ENCODE results near the gene ADAMTS16.

ADAMTS16 gene, protein sequence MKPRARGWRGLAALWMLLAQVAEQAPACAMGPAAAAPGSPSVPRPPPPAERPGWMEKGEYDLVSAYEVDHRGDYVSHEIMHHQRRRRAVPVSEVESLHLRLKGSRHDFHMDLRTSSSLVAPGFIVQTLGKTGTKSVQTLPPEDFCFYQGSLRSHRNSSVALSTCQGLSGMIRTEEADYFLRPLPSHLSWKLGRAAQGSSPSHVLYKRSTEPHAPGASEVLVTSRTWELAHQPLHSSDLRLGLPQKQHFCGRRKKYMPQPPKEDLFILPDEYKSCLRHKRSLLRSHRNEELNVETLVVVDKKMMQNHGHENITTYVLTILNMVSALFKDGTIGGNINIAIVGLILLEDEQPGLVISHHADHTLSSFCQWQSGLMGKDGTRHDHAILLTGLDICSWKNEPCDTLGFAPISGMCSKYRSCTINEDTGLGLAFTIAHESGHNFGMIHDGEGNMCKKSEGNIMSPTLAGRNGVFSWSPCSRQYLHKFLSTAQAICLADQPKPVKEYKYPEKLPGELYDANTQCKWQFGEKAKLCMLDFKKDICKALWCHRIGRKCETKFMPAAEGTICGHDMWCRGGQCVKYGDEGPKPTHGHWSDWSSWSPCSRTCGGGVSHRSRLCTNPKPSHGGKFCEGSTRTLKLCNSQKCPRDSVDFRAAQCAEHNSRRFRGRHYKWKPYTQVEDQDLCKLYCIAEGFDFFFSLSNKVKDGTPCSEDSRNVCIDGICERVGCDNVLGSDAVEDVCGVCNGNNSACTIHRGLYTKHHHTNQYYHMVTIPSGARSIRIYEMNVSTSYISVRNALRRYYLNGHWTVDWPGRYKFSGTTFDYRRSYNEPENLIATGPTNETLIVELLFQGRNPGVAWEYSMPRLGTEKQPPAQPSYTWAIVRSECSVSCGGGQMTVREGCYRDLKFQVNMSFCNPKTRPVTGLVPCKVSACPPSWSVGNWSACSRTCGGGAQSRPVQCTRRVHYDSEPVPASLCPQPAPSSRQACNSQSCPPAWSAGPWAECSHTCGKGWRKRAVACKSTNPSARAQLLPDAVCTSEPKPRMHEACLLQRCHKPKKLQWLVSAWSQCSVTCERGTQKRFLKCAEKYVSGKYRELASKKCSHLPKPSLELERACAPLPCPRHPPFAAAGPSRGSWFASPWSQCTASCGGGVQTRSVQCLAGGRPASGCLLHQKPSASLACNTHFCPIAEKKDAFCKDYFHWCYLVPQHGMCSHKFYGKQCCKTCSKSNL

DNA sequence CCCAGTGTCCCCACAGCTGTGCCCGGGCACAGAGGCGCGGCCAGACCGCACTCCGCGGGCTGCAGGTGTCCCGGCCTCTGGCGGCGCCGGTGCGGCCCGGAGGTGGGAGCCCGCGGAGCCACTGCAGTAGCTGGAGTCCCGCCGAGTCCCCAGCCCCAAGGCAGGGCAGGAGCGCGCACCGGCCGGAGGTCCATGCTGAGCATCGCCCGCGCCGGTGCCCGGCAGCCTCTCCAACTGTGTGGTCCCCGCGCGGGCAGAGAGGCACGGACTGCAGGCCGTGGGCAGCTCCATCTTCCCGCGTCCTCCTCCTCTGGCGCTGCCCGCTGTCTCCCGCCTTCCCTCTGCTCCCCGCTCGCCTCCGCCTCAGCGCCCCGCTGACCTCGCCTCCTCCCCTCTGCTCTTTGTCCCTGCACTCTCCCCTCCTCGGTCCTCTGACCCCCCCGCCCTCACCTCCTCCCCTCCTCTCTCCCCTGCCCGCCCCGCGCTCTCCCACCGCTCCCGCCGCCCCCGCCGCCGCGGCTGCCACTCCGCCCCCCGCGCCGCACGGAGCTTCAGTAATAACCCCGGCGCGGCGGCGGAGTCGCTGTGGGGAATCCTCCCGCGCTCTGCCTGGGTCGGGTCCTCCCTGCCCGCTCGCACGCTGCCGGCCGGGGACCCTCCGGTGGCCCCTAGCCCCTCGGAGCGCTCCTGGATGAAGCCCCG is at the start of gene ADAMTS16:
Gene ADAMTS16 (plus strand): TSS at position 554 of the 702 bp plus-strand sequence. CDS start 138 bp downstream, at position 692.
- no peak within 1 kb of the TSS for H3K4me3 ChIP-seq (ENCODE audit: control insufficient read depth, low read depth, low read length)
- DNase-seq (ENCODE audit: low read depth): no peak
- TF ChIP-seq, protein P1, sequence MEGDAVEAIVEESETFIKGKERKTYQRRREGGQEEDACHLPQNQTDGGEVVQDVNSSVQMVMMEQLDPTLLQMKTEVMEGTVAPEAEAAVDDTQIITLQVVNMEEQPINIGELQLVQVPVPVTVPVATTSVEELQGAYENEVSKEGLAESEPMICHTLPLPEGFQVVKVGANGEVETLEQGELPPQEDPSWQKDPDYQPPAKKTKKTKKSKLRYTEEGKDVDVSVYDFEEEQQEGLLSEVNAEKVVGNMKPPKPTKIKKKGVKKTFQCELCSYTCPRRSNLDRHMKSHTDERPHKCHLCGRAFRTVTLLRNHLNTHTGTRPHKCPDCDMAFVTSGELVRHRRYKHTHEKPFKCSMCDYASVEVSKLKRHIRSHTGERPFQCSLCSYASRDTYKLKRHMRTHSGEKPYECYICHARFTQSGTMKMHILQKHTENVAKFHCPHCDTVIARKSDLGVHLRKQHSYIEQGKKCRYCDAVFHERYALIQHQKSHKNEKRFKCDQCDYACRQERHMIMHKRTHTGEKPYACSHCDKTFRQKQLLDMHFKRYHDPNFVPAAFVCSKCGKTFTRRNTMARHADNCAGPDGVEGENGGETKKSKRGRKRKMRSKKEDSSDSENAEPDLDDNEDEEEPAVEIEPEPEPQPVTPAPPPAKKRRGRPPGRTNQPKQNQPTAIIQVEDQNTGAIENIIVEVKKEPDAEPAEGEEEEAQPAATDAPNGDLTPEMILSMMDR (conservative IDR thresholded peaks at IDR 0.05; ENCODE audit: control insufficient read depth, insufficient read depth, low read depth, low read length): no peak

DNA sequence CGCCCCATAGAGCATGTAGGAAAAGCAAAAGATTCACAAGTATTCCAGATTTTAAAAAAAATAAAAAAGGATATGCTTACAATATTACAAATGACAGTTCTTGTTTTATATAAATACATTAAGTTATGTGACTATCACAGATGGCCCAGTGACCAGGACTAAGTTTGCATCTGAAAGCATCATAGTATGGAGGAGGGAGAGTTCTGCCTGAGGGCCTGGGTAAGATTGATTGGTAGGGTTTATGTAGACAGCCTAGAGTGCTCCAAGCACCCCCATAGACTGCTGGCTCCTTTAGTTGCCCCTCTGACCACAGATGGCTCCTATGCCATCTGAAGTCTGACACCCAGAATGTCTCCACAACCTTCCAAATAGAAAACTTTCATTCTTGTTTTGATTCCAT is 48.0 kb upstream of the ADAMTS16 start:
- TF ChIP-seq, protein P1 (conservative IDR thresholded peaks at IDR 0.05; ENCODE audit: control insufficient read depth, insufficient read depth, low read depth, low read length): no peak
- H3K4me3 ChIP-seq (ENCODE audit: control insufficient read depth, low read depth, low read length): no peak overlapping the region
- no peak for DNase-seq (ENCODE audit: low read depth)

DNA sequence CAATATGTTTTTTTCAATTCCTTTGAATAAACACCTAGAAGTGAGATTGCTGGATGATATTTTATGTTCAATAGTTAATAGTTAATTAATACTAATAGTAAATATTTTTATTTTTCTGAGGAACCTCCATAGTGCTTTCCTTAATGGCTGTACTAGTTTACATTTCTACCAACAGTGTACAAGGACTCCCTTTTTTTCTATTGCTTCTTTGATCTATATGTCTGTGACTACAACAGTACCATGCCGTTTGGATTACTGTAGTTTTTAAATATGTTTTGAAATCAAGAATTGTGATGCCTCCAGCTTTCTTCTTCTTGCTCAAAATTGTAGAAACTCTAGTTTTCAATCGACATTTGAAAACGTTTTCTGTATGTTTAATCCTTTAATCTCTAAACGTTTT is 39.5 kb upstream of the ADAMTS16 start:
- H3K4me3 ChIP-seq (ENCODE audit: control insufficient read depth, low read depth, low read length): no peak overlapping the region
- TF ChIP-seq, protein P1 (conservative IDR thresholded peaks at IDR 0.05; ENCODE audit: control insufficient read depth, insufficient read depth, low read depth, low read length): no peak
- no peak for DNase-seq (ENCODE audit: low read depth)

DNA sequence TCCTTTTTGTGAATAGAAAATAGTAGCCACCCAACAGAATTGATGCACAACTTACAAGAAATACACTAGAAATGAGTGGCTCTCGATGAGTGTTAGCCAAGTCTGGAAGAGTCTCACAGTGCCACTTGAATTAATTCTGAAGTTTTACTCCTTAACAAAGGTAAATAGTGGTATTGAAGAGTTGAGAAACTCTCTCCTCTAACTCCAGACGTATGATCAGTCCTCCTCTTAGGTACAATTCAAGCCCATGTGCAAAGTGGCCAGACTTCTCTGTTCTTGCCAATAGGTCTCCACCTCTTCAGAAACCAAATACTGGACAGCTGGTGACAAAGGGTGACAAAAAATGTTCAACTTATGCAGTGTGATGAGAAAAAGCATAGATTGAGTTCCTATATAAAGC is 38.5 kb upstream of the ADAMTS16 start:
- H3K4me3 ChIP-seq (ENCODE audit: control insufficient read depth, low read depth, low read length): no peak overlapping the region
- DNase-seq (ENCODE audit: low read depth): no peak
- TF ChIP-seq, protein P1 (conservative IDR thresholded peaks at IDR 0.05; ENCODE audit: control insufficient read depth, insufficient read depth, low read depth, low read length): no peak

DNA sequence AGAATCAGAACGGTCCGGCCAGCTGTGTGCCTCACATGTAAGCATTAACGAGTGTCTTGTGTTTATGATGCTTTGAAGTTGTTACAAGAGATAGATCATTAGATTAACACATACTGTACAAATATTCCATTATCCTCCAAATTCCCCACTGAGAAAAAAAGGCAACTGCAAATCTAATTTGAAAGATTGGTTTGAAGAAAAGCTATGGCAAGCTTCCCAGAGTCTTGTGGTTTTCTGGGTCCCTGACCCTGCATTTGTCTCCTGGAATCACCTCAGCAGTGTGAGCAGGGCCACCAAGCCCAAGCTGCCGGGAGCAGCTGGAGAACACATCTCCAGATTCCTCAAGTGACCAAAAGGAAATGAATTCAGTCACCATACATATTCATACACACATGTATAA is 36.9 kb upstream of the ADAMTS16 start:
- H3K4me3 ChIP-seq (ENCODE audit: control insufficient read depth, low read depth, low read length): no peak overlapping the region
- TF ChIP-seq, protein P1 (conservative IDR thresholded peaks at IDR 0.05; ENCODE audit: control insufficient read depth, insufficient read depth, low read depth, low read length): no peak
- DNase-seq (ENCODE audit: low read depth): peak; percentile 2

DNA sequence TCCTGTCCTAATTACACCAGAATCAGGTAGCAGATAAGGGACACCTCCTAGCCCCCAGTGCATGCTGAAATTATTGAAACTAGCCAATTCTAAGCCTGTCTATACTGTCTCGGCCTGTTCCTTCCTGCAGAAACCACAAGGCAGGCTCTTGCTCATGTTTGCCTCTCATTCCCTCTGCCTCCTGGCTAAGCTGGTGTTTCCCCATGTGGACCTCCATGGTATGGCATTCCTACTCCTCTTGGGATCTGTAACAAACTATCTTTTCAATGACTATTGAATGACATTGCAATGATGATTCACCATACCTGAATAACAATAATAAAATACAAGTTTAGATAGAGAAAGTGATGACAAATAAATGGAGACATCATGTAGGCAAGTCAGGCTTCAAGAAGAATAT is 35.6 kb upstream of the ADAMTS16 start:
- TF ChIP-seq, protein P1 (conservative IDR thresholded peaks at IDR 0.05; ENCODE audit: control insufficient read depth, insufficient read depth, low read depth, low read length): no peak

More for the DNA sequence above, 35.6 kb upstream of the ADAMTS16 start:
- no peak for DNase-seq (ENCODE audit: low read depth)
- no peak overlapping the region for H3K4me3 ChIP-seq (ENCODE audit: control insufficient read depth, low read depth, low read length)
